NCI-H526 (cell line): ENCODE results near the gene TCF7L1.

Experiments
- DNase-seq, 2 experiments: peaks; one replicate each; lab custom pipeline; 2025; lab: John Stamatoyannopoulos, UW

TCF7L1 gene

GRCh38 chr2:85255456-85255812 is 122.2 kb downstream of the TCF7L1 start:
- DNase-seq, result peak in 1 of 2 experiments; percentile 57

GRCh38 chr2:85255813-85256594 is 122.8 kb downstream of the TCF7L1 start:
- DNase-seq, result peak in 1 of 2 experiments; percentile 34

- no peak for DNase-seq
These were observed 124.3 kb downstream of the TCF7L1 start for GRCh38 chr2:85257359-85257969.

GRCh38 chr2:85257970-85258605 is 124.9 kb downstream of the TCF7L1 start:
- DNase-seq, result no peak

- DNase-seq, result no peak
These were observed 126.0 kb downstream of the TCF7L1 start for GRCh38 chr2:85259101-85259590.

- no peak for DNase-seq
These were observed 126.7 kb downstream of the TCF7L1 start for GRCh38 chr2:85259879-85260278.

- DNase-seq, result no peak
These were observed 130.4 kb downstream of the TCF7L1 start for GRCh38 chr2:85263591-85263990.

GRCh38 chr2:85264471-85264870 is 131.3 kb downstream of the TCF7L1 start:
- DNase-seq, result no peak

GRCh38 chr2:85265304-85265703 is 132.1 kb downstream of the TCF7L1 start:
- no peak for DNase-seq

GRCh38 chr2:85266146-85267041 is 133.2 kb downstream of the TCF7L1 start:
- peak; percentile 29 to 78 for DNase-seq

- no peak for DNase-seq
These were observed 136.8 kb downstream of the TCF7L1 start for GRCh38 chr2:85269959-85270358.

GRCh38 chr2:85272357-85272756 is 139.2 kb downstream of the TCF7L1 start:
- no peak for DNase-seq

GRCh38 chr2:85273738-85274731 is 140.8 kb downstream of the TCF7L1 start:
- no peak for DNase-seq

- DNase-seq, result no peak
These were observed 142.9 kb downstream of the TCF7L1 start for GRCh38 chr2:85275984-85276540.

GRCh38 chr2:85276571-85277118 is 143.5 kb downstream of the TCF7L1 start:
- no peak for DNase-seq

GRCh38 chr2:85277416-85278158 is 144.4 kb downstream of the TCF7L1 start:
- no peak for DNase-seq

- DNase-seq, result no peak
These were observed 145.2 kb downstream of the TCF7L1 start for GRCh38 chr2:85278361-85278760.

- DNase-seq, result no peak
These were observed 148.4 kb downstream of the TCF7L1 start for GRCh38 chr2:85281553-85281952.

GRCh38 chr2:85282914-85283313 is 149.7 kb downstream of the TCF7L1 start:
- DNase-seq, result no peak
